Inferior parietal cortex (tissue), 1 donor: ENCODE data around the gene PPP5C.
"Not testable (repeated sequence)": the region's sequence is repeated elsewhere in the genome, so short reads cannot be mapped to it uniquely, and the experiment has no call there.

Experiments used
- DNase-seq: peaks from one replicate; pipeline ENCODE4 v3.0.0-alpha.2; 2016; ENCODE audit errors: extremely low spot score

The PPP5C gene

DNA sequence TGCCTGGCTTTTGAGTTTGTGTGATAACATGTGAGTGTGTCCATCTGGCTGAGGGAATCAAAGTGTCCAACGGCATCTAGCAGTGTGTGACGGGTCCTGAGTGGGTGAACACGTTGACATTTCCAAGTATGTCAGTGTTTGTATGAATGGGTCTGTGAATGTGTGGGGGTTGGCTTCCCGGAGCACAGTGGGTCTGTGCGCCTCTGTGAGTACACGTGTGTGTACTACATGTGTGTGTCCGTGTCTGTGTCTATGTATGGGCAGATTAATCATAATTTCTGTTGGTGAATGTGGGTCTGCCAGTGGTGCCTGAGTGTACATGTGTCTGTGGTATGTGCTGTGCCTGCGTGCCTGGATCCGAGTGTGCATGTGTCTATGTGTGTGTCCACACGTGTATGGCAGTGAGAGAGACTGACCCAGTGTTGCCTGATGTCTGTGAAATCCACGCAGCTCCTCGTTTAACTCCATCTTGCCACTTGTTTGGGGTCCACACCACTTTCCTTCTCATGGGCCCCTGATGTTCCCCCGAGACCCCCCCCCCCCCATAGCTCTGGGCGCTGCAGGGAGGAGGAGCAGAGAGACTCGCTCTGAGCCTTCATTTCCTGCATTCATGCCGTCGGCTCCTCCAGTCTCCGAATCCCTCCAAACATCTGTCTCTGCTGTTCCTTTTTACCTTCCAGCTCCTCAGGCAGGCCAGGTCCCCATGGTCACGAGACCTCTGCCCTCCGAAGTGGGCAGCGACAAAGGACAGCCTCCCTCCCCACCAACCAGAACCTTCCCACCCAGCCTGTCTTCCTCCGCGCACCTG lies 61.2 kb downstream of the PPP5C start:
- DNase-seq, result no peak

DNA sequence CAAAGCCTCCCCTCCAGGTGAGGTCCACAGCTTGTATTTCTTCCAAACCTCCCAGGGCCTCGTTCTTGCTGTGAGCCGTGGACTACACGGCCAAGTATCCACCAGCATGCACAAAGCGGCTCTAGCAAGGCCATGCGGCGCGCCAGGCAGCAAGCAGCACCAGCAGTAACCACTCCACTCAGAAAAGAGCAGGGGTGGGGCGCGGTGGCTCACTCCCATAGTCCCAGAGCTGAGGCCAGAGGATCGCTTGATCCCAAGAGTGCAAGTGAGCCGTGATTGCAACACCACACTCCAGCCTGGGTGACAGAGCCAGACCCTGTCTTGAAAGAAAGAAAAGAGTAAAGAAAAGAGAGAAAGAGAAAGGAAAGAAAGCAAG lies 61.8 kb downstream of the PPP5C start:
- no peak for DNase-seq

DNA sequence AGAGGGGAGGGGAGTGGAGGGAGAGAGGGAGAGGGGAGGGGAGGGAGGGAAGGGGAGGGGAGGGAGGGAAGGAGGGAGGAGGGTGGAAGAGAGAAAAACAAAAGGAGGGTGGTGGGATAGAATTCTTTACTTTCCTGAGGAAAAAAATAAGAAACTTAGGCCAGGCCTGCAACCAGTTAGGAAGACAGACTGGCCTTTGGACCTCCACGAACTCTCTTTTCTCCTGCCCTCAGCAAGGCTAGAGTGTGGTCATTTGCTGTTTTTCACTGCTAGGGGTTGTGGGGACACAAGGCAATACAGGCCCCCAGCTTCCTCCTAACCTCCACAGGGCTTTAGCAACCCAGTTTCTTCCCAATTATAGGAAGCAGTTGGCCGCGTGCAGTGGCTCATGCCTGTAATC lies 62.3 kb downstream of the PPP5C start:
- DNase-seq, result no peak

- DNase-seq, result no peak
Measured at GRCh38 chr19:46410205-46411087, 63.6 kb downstream of the PPP5C start.

GRCh38 chr19:46411088-46411924 lies 64.4 kb downstream of the PPP5C start:
- DNase-seq, result no peak

GRCh38 chr19:46411925-46412649 lies 65.2 kb downstream of the PPP5C start:
- no peak for DNase-seq

DNA sequence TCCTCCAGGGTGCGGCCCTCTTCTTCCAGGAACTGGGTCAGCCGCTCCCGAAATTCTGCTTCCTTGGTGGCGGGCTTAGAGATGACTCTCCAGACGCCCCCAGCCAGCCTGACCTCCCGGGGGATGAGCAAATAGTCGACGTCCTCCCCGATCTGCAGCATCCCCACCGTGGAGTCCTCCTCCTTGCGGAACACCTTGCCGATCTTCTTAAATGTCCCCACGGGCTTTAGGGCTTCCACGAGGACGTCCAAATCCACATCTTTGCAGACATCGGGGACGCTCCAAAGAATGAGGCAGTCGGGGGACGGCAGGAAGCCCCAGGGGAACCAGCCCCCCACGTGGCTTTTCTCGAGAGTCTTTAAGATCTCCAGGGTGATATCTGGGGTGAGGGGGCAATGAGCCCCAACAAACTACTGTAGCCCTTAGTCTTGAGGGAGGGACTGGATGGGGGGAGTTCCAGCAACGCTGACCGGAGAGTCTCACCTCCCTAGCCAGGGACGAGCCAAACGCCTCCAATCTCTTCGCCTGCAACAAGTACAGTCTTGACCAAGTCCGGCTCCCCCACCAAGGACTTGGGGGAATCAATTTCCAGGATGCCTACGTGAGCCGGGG lies 65.9 kb downstream of the PPP5C start:
- DNase-seq, result no peak

GRCh38 chr19:46413262-46414031 lies 66.6 kb downstream of the PPP5C start, which contains the start of gene CCDC8:
CCDC8 (minus strand) TSS chr19:46413564; CDS start chr19:46412810, 754 bp downstream.
- DNase-seq, result peak; percentile 59

- DNase-seq, result not testable (repeated sequence)
Measured at GRCh38 chr19:46414899-46415298, 68.0 kb downstream of the PPP5C start.

DNA sequence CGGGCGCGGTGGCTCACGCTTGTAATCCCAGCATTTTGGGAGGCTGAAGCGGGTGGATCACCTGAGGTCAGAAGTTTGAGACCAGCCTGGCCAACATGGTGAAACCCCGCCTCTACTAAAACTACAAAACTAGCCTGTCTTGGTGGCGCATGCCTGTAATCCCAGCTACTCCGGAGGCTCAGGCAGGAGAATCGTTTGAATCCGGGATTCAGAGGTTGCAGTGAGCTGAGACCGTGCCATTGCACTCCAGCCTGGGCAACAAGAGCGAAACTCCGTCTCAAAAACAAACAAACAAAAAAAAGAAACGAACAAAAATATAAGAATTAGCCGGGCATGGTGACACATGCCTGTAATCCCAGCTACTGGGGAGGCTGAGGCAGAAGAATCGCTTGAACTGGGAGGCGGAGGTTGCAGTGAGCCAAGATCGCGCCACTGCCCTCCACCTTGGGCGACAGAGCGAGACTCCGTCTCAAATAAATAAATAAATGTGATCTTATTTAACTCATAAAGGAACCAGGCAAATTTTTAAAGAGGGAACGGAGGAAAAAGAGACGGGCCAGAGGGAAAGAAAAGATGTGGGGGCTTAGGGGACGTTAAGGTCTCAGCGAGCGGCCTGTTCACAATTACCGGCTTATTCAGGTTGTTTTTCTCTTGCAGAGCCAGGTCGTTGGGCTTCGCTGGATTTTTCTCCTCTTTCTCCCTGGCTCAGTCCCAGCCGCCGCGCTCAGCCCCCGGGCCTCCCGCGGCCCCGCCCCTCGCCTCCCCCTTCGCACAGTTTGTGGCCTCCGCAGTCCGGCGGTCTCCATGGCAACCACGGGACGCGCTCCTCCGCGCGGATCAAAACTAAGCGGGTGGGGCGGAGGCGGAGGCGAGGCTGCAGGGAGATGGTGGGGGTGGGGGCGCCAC lies 69.2 kb downstream of the PPP5C start:
- DNase-seq, result peak; percentile 69

GRCh38 chr19:46420056-46420455 lies 73.2 kb downstream of the PPP5C start:
- DNase-seq, result no peak

- no peak for DNase-seq
Measured at GRCh38 chr19:46422344-46422743, 75.5 kb downstream of the PPP5C start.

DNA sequence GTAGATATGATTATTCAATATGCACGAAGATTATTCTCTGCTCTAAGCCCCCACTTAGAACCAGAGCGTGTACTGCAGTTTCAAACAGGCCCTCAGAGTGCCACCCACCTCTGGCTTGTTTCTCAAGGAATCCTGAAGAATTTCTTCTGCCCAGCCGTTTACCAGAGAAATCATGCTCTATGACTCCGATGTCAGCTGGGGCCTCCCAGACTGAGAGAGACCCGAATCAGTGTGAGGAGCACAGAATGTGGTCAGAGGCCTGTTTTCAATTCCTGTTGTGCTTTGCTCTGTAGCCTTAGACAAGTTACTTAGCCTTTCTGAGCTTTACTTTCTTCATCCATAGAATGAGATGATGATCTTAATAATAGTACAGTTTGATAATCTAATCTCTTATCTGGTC lies 76.3 kb downstream of the PPP5C start:
- no peak for DNase-seq

DNA sequence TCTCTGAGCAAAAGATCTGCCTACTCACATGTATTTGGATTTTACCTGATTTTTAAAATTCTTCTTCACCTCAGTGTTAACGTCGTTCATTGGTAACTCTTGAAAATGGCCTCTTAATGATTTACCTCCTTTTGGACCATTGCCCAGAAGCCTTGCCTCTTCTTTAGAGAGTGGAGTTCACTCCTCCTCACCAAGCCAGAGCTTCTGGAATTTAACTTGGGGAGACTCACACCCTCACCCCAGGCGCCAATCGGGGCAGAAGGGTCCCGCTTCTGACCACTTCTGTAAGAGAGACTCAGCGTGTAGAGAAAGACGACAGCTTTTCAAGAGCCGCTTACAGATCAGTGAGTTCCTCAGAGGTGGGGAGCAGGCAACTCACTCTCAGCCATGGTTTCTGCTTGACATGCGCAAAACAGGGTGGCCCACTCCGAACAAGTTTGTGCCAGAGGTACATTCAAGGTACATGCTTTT lies 79.2 kb downstream of the PPP5C start:
- DNase-seq, result no peak

- peak; percentile 84 for DNase-seq
Measured at GRCh38 chr19:46426506-46427162, 79.7 kb downstream of the PPP5C start.

- no peak for DNase-seq
Measured at GRCh38 chr19:46427518-46428045, 80.7 kb downstream of the PPP5C start.

- peak; percentile 81 for DNase-seq
Measured at GRCh38 chr19:46428239-46429135, 81.6 kb downstream of the PPP5C start, which contains the start of gene PNMA8C. PNMA8C (minus strand) TSS chr19:46428936; CDS start chr19:46428359, 577 bp downstream.
